HepG2 (cell line): Measurements from ENCODE around the gene RIPPLY1.

Source experiments
- BRCA1 ChIP-seq: sonication (generic); formaldehyde crosslinking; IDR thresholded peaks from 2 replicates; pipeline ENCODE4 v1.4.0; 2020; ENCODE audit warnings: missing genetic modification reagents
- ETV5 ChIP-seq: IDR thresholded peaks from 2 replicates; pipeline ENCODE4 v1.6.1; 2018; ENCODE audit warnings: missing biosample characterization, missing genetic modification reagents, inconsistent platforms, borderline replicate concordance
- FOSL2 ChIP-seq: sonication (generic); formaldehyde crosslinking; IDR thresholded peaks from 2 replicates; pipeline ENCODE4 v1.4.0; 2020; ENCODE audit warnings: missing genetic modification reagents
- MAZ ChIP-seq, 2 experiments: sonication (generic) in 1 of 2; formaldehyde crosslinking in 1 of 2; IDR thresholded peaks; 2 replicates each; pipeline versions ENCODE4 v1.5.0 to v1.6.1; 2012 to 2020; ENCODE audit warnings: low read depth in 2 of 2, mild to moderate bottlenecking in 2 of 2, borderline replicate concordance in 1 of 2, improper control_type of control experiment in 1 of 2, low read length in 1 of 2, missing genetic modification reagents in 1 of 2, moderate library complexity in 1 of 2
- POLR2AphosphoS5 ChIP-seq: IDR thresholded peaks from 2 replicates; pipeline ENCODE4 v1.6.1; 2012; ENCODE audit warnings: low read depth, low read length
- RAD21 ChIP-seq: fragments of 450-650 bp; formaldehyde crosslinking; IDR thresholded peaks from 2 replicates; pipeline ENCODE4 v1.5.0; 2020; ENCODE audit warnings: mild to moderate bottlenecking
- TAF1 ChIP-seq: sonication (generic); formaldehyde crosslinking; IDR thresholded peaks from 2 replicates; pipeline ENCODE4 v1.4.0; 2020; ENCODE audit warnings: missing genetic modification reagents
- TGIF2 ChIP-seq: IDR thresholded peaks from 2 replicates; pipeline ENCODE4 v1.6.1; 2016; ENCODE audit warnings: control low read depth, missing compliant biosample characterization
- TOPORS ChIP-seq: sonication (generic); formaldehyde crosslinking; IDR thresholded peaks from 2 replicates; pipeline ENCODE4 v1.8.0; 2023; ENCODE audit warnings: mild to moderate bottlenecking, missing genetic modification reagents
- ZNF121 ChIP-seq: sonication (generic); formaldehyde crosslinking; IDR thresholded peaks from 2 replicates; pipeline ENCODE4 v1.5.0; 2020; ENCODE audit warnings: mild to moderate bottlenecking, missing genetic modification reagents
- ZNF274 ChIP-seq: sonication (generic); formaldehyde crosslinking; IDR thresholded peaks from 2 replicates; pipeline ENCODE4 v1.5.1; 2020; ENCODE audit warnings: mild to moderate bottlenecking, missing genetic modification reagents
- ZNF777 ChIP-seq: sonication (generic); formaldehyde crosslinking; IDR thresholded peaks from 2 replicates; pipeline ENCODE4 v1.4.0; 2020; ENCODE audit warnings: missing genetic modification reagents
- TF ChIP-seq, protein P1 (sequence below): sonication (generic); formaldehyde crosslinking; IDR thresholded peaks from 2 replicates; pipeline ENCODE4 v1.5.0; 2020; ENCODE audit warnings: mild to moderate bottlenecking, missing genetic modification reagents, moderate library complexity

DNA sequence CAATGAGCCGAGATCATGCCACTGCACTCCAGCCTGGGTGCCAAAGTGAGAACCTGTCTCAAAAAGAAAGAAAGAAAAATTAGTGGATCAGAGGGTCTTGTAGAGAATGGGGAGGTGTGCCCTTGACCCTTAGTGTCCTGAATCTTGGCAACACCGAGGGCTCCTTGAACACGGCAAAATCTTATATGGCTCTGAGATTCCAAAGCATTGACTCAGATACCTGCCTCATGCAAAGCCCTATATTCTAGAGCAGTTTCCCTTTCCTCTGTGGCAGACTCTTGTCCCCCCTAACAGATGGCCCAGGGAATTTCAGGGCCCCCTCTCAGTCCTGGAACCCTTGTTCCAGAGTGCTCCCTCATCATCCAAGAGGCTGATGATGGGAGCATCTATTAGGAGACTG, 23.9 kb upstream of the RIPPLY1 start:
- TF ChIP-seq TOPORS (CRISPR knock-in tag) (no peak), ZNF121 (CRISPR knock-in tag) (no peak), ETV5 (no peak), ZNF274 (CRISPR knock-in tag) (no peak), FOSL2 (CRISPR knock-in tag) (no peak), POLR2AphosphoS5 (no peak), BRCA1 (CRISPR knock-in tag) (no peak), TGIF2 (CRISPR knock-in tag) (no peak), RAD21 (CRISPR knock-in tag) (no peak), TAF1 (CRISPR knock-in tag) (no peak), ZNF777 (no peak), MAZ (IDR thresholded peaks at IDR 0.05; ENCODE audit: borderline replicate concordance, low read depth, low read length) (no peak), MAZ (CRISPR knock-in tag; IDR thresholded peaks at IDR 0.05; ENCODE audit: low read depth) (no peak)
- TF ChIP-seq, protein P1, sequence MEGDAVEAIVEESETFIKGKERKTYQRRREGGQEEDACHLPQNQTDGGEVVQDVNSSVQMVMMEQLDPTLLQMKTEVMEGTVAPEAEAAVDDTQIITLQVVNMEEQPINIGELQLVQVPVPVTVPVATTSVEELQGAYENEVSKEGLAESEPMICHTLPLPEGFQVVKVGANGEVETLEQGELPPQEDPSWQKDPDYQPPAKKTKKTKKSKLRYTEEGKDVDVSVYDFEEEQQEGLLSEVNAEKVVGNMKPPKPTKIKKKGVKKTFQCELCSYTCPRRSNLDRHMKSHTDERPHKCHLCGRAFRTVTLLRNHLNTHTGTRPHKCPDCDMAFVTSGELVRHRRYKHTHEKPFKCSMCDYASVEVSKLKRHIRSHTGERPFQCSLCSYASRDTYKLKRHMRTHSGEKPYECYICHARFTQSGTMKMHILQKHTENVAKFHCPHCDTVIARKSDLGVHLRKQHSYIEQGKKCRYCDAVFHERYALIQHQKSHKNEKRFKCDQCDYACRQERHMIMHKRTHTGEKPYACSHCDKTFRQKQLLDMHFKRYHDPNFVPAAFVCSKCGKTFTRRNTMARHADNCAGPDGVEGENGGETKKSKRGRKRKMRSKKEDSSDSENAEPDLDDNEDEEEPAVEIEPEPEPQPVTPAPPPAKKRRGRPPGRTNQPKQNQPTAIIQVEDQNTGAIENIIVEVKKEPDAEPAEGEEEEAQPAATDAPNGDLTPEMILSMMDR (CRISPR knock-in tag), result no peak
